HuH-7 (cell line): ENCODE measurements around the gene ZNF555.
"Not testable (repeated sequence)": the region's sequence is repeated elsewhere in the genome, so short reads cannot be mapped to it uniquely, and the experiment has no call there.

Source experiments
- DNase-seq: peaks from one replicate; pipeline ENCODE4 v3.0.0; 2011; ENCODE audit warnings: low spot score

ZNF555 gene

GRCh38 chr19:2807379-2808128, 33.7 kb upstream of the ZNF555 start:
- no peak for DNase-seq

DNA sequence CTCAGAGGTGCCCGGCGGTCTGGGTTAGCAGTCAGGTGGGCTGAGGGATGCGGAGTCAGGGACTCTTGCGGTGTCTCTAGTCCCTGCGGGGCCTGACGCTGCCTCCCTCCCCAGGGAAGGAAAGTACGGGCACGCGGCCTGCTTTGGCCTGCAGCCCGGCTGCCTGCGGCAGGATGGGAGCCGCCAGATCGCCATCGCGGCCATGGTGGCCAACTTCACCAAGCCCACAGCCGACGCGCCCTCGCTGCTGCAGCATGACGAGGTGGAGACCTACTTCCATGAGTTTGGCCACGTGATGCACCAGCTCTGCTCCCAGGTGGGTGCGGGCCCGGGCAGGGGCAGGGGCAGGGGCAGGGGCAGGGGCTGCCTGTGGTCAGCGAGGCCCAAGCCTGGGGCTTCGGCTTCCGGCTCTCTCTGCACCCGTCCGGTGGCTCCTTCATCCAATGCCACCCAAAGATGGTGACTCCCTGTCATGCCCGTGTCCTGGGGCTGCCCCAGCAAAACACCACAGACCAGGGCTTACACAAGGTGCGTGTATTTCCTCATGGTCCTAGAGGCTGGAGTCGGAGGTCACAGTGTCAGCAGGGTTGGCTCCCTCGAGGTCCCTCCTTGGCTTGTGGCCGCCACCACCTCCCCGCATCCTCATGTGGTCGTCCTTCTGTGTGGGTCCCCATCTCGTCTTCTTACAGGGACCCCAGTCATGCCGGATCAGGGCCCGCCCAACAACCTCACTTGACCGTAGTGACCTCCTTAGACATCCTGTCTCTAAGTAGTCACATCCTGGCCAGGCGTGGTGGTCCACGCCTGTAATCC, 32.9 kb upstream of the ZNF555 start:
- no peak for DNase-seq

DNA sequence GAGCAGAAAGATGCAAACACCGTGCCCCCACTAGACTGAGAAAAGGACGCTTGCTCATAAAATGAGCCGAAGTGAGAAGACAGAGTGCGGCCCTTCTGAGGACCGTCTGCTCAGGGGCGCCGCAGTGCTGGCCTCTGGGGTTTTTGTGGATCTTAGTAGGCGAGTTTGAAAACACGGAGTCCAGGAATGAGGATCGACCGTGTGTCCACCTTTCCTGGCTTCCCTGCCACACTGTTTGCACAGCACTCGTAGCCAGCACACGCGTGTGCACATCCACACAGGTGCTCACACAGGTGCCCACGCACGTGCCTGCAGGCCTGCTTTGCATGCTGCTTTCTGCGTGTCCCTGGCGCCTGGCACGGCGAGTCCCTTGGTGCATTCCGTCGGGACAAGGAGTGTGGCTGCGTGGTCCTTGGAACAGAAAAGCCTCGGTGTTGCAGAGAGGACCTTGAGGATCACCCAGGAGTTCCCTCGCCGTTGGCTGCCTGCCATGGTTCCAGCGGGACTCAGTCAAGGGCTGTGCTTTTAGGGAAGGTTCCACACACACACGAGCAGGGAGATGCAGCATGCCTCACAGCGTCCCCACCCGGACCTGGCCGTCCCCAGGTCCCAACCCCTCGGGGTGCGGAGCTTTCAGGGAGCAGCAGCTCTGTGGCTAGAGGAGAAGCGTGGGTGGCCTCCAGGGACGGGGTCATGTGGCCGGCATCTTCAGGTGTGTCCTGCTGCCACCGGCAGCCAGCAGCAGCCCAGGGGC, 31.7 kb upstream of the ZNF555 start:
- no peak for DNase-seq

- no peak for DNase-seq
Observed at GRCh38 chr19:2810141-2811091, 30.9 kb upstream of the ZNF555 start.

DNA sequence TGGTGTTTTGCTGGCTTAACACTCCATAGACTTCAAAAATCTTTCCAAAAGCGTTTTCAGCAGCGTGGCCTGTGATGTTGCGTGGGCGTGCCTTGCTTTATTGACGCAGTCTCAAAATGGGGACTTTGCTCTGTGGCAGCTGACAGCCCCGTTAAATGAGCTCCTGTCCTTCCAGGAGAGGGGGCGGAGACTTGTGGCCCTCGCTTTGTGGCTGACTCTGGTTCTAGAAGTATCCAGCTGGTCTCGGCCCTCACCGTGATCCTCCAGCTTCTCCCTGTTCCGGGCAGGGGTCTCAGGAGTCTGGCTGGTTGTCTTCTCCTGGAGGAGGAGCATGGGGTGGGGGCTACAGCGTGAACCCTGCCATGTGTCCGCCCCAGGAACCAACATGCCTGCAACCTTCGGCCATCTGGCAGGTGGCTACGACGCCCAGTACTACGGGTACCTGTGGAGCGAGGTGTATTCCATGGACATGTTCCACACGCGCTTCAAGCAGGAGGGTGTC, 30.0 kb upstream of the ZNF555 start:
- DNase-seq = no peak

- no peak for DNase-seq
Observed at GRCh38 chr19:2811735-2812413, 29.4 kb upstream of the ZNF555 start.

DNA sequence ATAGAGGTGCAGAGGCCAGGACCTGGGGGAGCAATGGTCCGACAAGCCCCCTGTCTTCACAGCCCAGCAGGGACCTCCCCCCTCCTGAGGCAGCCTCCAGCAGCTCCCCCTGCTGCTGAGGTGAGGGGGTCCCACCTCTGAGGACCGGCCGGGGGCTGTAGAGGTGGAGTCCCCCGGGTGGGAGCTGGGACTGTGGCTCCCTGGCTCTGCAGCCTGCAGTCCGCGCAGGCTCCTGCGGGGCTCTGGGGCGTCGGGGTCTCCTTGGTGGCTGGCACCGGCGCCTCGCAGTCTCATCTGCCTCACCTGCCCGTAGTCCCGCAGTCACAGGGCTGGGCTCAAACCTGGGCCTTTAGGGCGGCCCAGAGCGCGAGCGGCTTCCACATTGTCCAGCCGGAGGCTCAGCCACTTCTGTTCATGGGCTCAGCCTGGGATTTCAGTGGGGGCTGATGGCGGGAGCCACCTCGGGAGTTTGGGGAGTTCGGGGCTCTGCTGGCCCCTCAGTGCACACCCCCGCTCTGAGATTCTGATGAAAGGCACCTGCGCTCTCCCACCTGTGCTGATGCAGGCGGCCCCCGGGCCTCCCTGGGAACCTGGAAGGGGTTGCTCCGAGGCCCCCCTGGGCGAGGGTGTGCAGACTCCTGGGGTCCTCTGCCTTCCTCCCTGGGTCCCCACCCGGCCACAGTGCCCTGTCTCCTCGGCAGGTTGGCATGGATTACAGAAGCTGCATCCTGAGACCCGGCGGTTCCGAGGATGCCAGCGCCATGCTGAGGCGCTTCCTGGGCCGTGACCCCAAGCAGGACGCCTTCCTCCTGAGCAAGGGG, 28.7 kb upstream of the ZNF555 start:
- no peak for DNase-seq

- DNase-seq = no peak
Observed at GRCh38 chr19:2813235-2814160, 27.8 kb upstream of the ZNF555 start.

- no peak for DNase-seq
Observed at GRCh38 chr19:2814426-2814825, 26.8 kb upstream of the ZNF555 start.

- no peak for DNase-seq
Observed at GRCh38 chr19:2815191-2815614, 26.1 kb upstream of the ZNF555 start.

DNA sequence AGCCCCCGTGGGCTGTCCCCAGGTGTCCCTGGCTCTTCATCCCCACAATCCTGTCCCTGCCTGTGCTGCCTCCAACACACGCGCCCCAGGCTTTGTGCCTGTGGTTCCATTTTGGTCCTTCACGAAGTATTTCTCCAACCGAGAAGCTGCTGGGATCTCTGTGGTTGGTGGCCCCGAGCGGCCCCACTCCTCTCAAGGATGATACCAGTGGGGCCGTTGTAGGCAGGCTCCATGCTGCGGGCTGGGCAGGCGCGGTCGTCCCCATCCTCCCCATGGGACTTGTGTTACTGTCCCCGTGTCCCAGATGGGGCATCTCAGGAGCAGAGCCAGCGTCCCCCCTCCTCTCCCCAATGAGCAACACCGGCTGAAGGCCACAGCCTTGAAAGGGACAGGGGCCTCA, 25.4 kb upstream of the ZNF555 start:
- no peak for DNase-seq

- DNase-seq = no peak
Observed at GRCh38 chr19:2816641-2817040, 24.6 kb upstream of the ZNF555 start.

DNA sequence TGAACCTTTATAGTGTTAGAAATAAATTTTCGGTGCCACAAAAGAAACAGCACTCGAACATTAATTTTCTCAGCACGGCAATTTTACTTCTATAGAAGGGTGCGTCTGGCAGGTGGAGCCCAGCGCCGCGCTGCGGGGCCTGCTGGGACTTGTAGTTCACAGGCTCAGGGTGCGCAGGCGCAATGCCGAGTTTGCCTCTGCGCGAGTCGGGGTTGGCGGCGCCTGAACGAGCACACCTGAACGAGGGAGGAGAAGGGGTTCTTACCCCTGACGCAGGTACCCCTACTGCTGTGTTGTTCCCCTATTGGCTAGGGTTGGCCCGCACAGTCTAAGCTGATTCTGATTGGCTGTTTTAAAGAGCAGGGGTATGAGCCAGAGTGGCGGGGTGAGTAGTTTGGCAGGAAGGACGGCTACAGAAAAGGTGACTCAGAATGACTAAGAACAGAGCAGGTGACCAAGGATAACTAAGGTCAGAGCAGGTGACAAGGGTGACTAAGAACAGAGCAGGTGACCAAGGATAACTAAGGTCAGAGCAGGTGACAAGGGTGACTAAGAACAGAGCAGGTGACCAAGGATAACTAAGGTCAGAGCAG, 23.9 kb upstream of the ZNF555 start:
- DNase-seq = not testable (repeated sequence)

DNA sequence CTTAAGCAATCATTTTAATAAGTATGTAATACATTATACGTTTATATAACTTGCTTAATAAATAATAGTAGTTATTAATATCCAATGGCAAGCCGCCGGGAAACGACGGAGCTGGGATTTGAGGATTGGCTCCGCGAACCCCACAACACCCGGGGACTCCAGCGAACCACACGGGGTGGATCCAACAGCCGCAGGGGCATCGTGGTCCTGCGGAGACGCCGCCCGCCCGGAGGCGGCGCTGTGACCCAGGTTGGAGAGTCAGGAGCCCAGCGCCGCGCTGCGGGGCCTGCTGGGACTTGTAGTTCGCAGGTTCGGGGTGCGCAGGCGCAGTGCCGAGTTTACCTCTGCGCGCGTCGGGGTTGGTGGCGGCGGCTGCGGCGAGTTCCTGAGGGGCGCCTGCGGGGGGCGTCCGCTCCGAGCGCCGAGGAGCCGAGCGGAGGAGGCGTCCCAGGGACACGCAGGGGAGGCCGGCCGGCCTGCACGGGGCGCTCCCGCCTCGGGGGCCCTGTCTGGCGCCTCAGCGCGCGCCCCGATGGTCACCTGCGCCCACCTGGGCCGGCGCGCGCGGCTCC, 21.6 kb upstream of the ZNF555 start, which contains the start of gene ZNF554:
TSS of gene ZNF554 (plus strand) at position 329 of the 572 bp plus-strand sequence. CDS start at position 533, 204 bp downstream.
- peak; percentile 92 for DNase-seq

GRCh38 chr19:2820112-2820702, 21.1 kb upstream of the ZNF555 start:
- no peak for DNase-seq

- no peak for DNase-seq
Observed at GRCh38 chr19:2822846-2823245, 18.4 kb upstream of the ZNF555 start.

- no peak for DNase-seq
Observed at GRCh38 chr19:2823646-2824045, 17.6 kb upstream of the ZNF555 start.
